Ishikawa (cell line): Measurements from ENCODE around the gene TNNC1.

ENCODE experiments used
- TCF12 ChIP-seq: IDR thresholded peaks from 2 replicates; pipeline ENCODE4 v1.6.1; 2012; ENCODE audit warnings: low read depth
- TF ChIP-seq, protein P1 (sequence below): IDR thresholded peaks from 2 replicates; pipeline ENCODE4 v1.6.1; 2012; ENCODE audit warnings: low read depth, mild to moderate bottlenecking

- TF ChIP-seq TCF12 = no peak
- TF ChIP-seq, protein P1, sequence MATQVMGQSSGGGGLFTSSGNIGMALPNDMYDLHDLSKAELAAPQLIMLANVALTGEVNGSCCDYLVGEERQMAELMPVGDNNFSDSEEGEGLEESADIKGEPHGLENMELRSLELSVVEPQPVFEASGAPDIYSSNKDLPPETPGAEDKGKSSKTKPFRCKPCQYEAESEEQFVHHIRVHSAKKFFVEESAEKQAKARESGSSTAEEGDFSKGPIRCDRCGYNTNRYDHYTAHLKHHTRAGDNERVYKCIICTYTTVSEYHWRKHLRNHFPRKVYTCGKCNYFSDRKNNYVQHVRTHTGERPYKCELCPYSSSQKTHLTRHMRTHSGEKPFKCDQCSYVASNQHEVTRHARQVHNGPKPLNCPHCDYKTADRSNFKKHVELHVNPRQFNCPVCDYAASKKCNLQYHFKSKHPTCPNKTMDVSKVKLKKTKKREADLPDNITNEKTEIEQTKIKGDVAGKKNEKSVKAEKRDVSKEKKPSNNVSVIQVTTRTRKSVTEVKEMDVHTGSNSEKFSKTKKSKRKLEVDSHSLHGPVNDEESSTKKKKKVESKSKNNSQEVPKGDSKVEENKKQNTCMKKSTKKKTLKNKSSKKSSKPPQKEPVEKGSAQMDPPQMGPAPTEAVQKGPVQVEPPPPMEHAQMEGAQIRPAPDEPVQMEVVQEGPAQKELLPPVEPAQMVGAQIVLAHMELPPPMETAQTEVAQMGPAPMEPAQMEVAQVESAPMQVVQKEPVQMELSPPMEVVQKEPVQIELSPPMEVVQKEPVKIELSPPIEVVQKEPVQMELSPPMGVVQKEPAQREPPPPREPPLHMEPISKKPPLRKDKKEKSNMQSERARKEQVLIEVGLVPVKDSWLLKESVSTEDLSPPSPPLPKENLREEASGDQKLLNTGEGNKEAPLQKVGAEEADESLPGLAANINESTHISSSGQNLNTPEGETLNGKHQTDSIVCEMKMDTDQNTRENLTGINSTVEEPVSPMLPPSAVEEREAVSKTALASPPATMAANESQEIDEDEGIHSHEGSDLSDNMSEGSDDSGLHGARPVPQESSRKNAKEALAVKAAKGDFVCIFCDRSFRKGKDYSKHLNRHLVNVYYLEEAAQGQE = no peak
Observed at GRCh38 chr3:52432225-52432624, 21.6 kb downstream of the TNNC1 start.
